GM12872 (cell line): ENCODE results near the gene WEE2.

Source experiments
- TF ChIP-seq, protein P1 (sequence below): IDR thresholded peaks from 3 replicates; pipeline ENCODE4 v1.5.1; 2011; ENCODE audit warnings: low read depth, mild to moderate bottlenecking, low read length, moderate library complexity; ENCODE audit not compliant: insufficient read depth

The WEE2 gene

DNA sequence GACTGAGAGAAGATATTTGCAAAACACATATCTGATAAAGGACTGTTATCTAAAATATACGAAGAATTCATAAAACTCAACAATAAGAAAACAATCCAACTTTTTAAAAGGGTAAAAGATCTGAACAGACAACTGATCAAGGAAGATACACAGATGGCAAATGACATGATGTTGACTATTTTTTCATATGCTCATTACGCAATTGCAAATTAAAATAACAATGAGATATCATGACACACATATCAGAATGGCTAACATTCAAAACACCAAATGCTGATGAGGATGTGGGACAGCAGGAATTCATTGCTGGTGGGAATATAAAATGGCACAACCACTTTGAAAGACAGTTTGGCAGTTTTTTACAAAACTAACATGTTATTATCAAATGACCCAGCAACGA lies 15.1 kb upstream of the WEE2 start:
- TF ChIP-seq, protein P1, sequence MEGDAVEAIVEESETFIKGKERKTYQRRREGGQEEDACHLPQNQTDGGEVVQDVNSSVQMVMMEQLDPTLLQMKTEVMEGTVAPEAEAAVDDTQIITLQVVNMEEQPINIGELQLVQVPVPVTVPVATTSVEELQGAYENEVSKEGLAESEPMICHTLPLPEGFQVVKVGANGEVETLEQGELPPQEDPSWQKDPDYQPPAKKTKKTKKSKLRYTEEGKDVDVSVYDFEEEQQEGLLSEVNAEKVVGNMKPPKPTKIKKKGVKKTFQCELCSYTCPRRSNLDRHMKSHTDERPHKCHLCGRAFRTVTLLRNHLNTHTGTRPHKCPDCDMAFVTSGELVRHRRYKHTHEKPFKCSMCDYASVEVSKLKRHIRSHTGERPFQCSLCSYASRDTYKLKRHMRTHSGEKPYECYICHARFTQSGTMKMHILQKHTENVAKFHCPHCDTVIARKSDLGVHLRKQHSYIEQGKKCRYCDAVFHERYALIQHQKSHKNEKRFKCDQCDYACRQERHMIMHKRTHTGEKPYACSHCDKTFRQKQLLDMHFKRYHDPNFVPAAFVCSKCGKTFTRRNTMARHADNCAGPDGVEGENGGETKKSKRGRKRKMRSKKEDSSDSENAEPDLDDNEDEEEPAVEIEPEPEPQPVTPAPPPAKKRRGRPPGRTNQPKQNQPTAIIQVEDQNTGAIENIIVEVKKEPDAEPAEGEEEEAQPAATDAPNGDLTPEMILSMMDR, result no peak

DNA sequence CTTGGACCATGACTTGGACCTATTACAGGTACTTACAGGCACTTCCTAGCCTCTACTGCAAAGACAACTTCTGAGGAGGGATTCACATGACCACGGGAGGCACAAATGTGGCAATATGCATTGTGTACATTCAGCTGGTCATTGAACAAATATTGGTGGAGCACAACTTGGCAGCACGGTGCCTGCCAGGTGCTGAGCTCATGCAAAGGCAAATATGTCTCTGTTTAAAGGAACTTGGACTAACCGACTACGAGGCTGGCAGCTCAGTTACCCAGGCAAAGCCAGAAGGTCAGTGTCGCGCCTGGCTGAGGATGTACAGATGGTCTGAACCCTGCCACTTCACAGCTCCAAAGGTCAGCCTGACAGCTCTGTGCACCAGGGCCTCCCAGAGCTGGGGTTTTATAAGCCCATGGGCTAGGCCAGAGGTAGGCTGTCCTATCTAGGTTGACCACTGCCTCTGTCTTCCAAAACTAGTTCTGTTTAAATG lies 12.3 kb upstream of the WEE2 start:
- TF ChIP-seq, protein P1, result no peak

DNA sequence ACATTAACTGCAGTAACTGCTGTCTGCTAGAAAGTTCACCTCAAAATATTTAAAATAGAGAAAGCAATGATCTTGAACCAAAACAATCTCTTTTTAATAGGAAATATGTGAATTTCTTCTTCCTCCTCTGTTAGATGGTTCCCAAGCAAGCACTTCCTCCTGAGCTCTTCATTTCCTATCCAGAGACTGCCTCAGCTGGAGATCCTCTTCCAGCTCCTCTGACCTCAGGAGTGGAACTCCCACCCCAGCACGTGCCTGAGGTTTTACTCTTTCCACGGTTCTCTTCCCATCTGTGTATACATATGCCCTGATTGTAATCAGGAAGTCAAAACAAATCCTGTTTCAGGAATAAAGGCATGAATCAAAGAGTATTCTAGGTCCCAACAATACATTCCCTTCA lies 11.8 kb upstream of the WEE2 start:
- TF ChIP-seq, protein P1, result no peak

DNA sequence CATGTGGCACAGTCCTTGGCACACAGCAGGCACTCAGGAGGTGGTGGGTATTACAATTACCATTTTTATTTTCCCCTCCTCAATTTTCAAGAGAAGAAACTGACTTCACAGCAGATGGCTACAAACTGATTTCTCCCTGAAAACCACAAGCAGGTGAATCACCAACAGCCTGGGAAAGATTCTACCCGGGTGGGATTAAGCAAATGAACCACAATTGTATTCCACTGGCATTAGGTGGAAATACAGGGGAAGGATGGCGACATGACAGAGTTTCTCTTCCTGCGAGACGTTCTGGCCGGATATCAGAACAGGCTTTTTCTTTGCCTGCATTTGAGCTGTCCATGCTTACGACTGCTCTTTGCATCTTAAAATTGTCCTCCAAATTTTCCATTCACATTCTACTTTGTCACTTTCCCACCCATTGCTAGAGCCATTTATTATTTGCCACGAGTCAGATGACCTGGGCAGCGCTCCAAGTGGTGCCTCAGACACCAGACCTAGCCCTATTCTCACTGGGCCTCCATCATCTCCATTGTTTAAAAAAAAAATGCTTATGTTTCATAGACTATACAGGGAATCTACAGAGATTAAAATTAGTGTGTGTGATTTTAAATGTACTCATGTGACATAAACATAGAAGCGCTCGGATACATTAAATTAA lies 10.8 kb upstream of the WEE2 start:
- TF ChIP-seq, protein P1, result no peak

DNA sequence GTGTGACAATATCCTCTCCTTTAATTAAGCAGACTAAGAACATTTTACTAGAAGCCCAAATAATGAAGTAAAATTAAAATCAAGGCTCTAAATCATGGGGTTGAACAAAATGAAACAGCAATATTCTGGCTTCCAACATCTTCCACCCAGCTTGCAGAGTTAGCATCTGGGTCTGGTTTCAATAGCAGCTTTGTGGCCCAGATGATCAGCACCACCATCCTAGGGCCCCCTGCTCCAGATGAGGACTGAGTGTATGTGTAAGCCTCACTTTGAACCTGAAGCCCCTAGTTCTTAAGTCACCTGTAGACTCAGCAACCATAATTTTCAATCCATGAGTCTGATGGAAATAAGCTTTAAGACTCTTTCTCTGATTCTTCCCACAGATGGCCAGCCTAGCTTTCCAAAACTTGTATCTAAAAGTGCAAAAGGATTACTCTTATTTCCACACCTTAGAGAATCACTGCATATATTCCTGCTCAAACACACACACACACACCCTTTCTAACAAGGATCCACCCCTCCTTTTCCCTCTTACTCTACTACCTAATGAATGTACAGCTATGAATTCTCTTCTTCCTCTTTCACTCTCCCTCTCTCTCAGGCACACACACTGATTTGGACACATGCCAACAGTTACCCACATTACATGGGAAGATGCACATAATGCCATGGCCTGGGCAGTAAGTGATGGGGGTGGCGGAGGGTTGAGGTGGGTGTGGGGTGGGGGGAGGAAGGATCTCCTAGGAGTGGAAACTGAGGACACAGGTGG lies 9.7 kb upstream of the WEE2 start:
- TF ChIP-seq, protein P1, result no peak

DNA sequence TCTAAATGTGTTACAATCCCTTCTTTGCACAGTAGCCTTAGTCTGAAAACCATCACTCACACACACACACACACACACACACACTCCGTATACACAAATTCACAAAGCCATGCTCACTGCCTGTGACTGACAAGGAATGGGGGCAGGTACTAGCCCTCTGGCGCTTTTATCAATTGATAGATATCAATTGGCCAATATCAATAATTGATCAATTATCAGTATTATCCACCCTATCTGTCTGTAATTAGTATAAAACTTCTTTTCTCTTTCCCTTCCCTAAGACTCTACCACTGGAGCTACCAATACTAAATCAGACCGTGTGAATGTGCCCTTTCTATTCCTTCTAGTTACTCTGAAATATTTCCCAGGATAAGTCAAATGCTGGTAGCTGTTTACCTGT lies 8.3 kb upstream of the WEE2 start:
- TF ChIP-seq, protein P1, result no peak

DNA sequence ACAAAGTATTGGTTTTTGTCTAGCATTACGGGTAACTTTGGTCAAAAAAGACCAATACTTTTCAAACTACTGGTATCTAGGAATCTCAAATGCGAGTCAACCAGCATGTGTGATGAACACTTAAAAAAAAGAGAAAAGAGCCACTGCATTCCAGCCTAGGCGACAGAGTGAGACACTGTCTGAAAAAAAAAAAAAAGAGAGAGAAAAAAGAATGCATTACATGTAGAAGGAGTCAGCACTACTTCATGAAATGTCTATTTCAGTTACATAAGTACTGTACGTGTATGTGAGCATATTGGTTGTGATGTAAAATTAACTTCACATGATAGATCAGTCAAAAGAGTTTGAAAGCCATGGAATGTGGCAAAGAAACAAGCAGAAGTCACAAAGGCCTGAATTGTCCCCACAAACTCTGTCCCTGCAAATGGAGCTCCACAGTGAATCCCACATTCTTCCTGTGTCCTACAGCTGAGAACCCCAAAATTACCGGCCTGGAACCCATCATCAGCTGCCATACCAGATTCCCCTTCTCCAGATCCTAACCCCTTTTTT lies 7.8 kb upstream of the WEE2 start:
- TF ChIP-seq, protein P1, result no peak
